GM12874 (cell line): ENCODE data around the gene POMT2.

Source experiments
- CTCF ChIP-seq: IDR thresholded peaks from 2 replicates; pipeline ENCODE4 v1.5.1; 2011; ENCODE audit warnings: low read depth, mild to moderate bottlenecking, control low read depth, low read length, moderate library complexity; ENCODE audit not compliant: insufficient read depth

POMT2 gene

GRCh38 chr14:77272261-77272660, 48.4 kb downstream of the POMT2 start:
- no peak for TF ChIP-seq CTCF

GRCh38 chr14:77271113-77271710, 49.5 kb downstream of the POMT2 start, which contains the start of gene NGB:
NGB (minus strand) TSS chr14:77271206; CDS start chr14:77270937, 269 bp downstream.
- no peak for TF ChIP-seq CTCF

- TF ChIP-seq CTCF, result no peak
Observed at GRCh38 chr14:77270361-77271112, 50.1 kb downstream of the POMT2 start.

GRCh38 chr14:77268989-77269600, 51.6 kb downstream of the POMT2 start:
- TF ChIP-seq CTCF, result no peak

- no peak for TF ChIP-seq CTCF
Observed at GRCh38 chr14:77267937-77268699, 52.6 kb downstream of the POMT2 start.

GRCh38 chr14:77266336-77266735, 54.3 kb downstream of the POMT2 start:
- no peak for TF ChIP-seq CTCF

GRCh38 chr14:77265561-77266335, 54.9 kb downstream of the POMT2 start:
- no peak for TF ChIP-seq CTCF
